ENCODE data around the gene MORN1. TPM values are rescaled to one million over a fixed set of nuclear protein-coding genes. Genes with fewer than 3 reads are reported as not detected.

The MORN1 gene
- polyA plus RNA-seq, 1 donor from 2014 or later = 10.9 TPM

DNA sequence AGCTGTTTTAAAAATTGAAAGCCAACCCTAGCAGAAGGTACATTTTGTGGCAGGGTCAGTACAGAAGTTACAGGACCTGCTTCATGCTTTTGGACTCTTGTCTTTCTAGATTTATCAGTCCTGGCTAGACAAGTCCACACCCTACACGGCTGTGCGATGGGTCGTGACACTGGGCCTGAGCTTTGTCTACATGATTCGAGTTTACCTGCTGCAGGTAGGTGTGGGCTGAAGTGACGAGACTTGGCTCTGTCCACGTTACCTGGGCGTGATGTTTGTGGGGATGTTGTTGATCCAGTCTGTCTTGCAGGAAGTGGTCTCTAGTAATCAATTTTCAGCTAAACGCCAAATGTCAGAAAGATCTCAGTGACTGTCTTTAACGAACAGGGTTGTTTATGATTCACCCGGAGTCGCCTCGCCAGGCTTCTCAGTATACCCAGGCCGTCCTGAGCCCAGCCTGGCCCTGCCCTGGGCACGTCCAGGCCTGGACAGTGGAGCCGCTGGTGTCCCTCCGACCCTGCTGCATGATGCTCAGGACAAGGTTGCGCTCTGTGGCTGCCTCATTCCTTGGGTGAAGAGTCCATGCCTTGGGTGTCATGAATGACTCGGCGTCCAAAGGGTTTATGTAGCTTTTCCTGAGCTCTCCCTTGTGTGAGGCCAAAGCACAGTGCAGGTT is 5.8 kb upstream of the MORN1 start:
- no peak overlapping the region for H2AFZ ChIP-seq (ENCODE audit: low read depth, low read length)
- H3F3A ChIP-seq (ENCODE audit: insufficient read depth, low read length, poor library complexity, severe bottlenecking) = no peaks in the 10 kb centered on the region
- no peak overlapping the region for H3K4me2 ChIP-seq (ENCODE audit: low read length)
- H3K9me3 ChIP-seq (ENCODE audit: low read length) = no peaks in the 10 kb centered on the region
- H3K9ac ChIP-seq (ENCODE audit: low read length) = no peak overlapping the region
- H3K4me3 ChIP-seq (ENCODE audit: low read length) = no peak overlapping the region
- H3K9me2 ChIP-seq (ENCODE audit: insufficient read depth, low read length) = no peaks in the 10 kb centered on the region
- H3K36me3 ChIP-seq (ENCODE audit: insufficient read depth, low read length) = no peaks in the 10 kb centered on the region
- peaks cover 25% of the 10 kb centered on the region for H3K79me2 ChIP-seq (replicated peaks; ENCODE audit: insufficient read depth, low read length)
- H4K20me1 ChIP-seq (ENCODE audit: insufficient read depth) = no peaks in the 10 kb centered on the region
- H3K27ac ChIP-seq (ENCODE audit: low read length) = no peak overlapping the region
- TF ChIP-seq TAF1 (IDR thresholded peaks at IDR 0.05; ENCODE audit: low read depth) = no peak
- TF ChIP-seq POLR2AphosphoS5 (IDR thresholded peaks at IDR 0.05) = no peak
- TF ChIP-seq EZH2 (IDR thresholded peaks at IDR 0.05; ENCODE audit: borderline replicate concordance, insufficient read depth, low read length, poor library complexity, severe bottlenecking) = no peak
- no peak for TF ChIP-seq RAD21 (conservative IDR thresholded peaks at IDR 0.05)
- TF ChIP-seq, protein P1, sequence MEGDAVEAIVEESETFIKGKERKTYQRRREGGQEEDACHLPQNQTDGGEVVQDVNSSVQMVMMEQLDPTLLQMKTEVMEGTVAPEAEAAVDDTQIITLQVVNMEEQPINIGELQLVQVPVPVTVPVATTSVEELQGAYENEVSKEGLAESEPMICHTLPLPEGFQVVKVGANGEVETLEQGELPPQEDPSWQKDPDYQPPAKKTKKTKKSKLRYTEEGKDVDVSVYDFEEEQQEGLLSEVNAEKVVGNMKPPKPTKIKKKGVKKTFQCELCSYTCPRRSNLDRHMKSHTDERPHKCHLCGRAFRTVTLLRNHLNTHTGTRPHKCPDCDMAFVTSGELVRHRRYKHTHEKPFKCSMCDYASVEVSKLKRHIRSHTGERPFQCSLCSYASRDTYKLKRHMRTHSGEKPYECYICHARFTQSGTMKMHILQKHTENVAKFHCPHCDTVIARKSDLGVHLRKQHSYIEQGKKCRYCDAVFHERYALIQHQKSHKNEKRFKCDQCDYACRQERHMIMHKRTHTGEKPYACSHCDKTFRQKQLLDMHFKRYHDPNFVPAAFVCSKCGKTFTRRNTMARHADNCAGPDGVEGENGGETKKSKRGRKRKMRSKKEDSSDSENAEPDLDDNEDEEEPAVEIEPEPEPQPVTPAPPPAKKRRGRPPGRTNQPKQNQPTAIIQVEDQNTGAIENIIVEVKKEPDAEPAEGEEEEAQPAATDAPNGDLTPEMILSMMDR (IDR thresholded peaks at IDR 0.05; ENCODE audit: poor library complexity, severe bottlenecking) = no peak
- TF ChIP-seq, protein P2, sequence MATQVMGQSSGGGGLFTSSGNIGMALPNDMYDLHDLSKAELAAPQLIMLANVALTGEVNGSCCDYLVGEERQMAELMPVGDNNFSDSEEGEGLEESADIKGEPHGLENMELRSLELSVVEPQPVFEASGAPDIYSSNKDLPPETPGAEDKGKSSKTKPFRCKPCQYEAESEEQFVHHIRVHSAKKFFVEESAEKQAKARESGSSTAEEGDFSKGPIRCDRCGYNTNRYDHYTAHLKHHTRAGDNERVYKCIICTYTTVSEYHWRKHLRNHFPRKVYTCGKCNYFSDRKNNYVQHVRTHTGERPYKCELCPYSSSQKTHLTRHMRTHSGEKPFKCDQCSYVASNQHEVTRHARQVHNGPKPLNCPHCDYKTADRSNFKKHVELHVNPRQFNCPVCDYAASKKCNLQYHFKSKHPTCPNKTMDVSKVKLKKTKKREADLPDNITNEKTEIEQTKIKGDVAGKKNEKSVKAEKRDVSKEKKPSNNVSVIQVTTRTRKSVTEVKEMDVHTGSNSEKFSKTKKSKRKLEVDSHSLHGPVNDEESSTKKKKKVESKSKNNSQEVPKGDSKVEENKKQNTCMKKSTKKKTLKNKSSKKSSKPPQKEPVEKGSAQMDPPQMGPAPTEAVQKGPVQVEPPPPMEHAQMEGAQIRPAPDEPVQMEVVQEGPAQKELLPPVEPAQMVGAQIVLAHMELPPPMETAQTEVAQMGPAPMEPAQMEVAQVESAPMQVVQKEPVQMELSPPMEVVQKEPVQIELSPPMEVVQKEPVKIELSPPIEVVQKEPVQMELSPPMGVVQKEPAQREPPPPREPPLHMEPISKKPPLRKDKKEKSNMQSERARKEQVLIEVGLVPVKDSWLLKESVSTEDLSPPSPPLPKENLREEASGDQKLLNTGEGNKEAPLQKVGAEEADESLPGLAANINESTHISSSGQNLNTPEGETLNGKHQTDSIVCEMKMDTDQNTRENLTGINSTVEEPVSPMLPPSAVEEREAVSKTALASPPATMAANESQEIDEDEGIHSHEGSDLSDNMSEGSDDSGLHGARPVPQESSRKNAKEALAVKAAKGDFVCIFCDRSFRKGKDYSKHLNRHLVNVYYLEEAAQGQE (IDR thresholded peaks at IDR 0.05; ENCODE audit: borderline replicate concordance) = no peak
- TF ChIP-seq EP300 (conservative IDR thresholded peaks at IDR 0.05; ENCODE audit: poor library complexity, severe bottlenecking) = no peak
- no peak for TF ChIP-seq MXI1 (conservative IDR thresholded peaks at IDR 0.05; ENCODE audit: poor library complexity, severe bottlenecking)
- no peak for TF ChIP-seq SMC3 (conservative IDR thresholded peaks at IDR 0.05; ENCODE audit: poor library complexity)
- no peaks in the 10 kb centered on the region for H3K27me3 ChIP-seq (ENCODE audit: insufficient read depth, low read depth, low read length)

DNA sequence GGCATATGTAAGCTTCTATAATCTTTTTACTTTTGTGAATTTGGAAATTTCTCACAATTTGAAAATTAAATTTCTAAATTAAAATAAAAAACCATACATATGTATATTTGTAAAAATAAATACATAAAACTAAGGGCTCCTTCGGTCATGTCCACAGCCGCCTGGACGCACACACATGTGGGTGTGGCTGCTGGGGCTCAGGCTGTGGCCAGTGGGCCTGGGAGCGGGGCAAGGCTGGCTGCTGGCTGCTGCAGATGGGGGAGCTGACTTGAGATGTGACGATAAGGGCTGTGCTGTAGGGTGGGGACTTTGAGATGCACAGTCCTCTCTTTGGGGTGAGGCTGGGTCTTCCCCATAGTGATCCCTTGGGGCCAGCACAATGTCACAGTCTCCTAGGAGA is 5.1 kb upstream of the MORN1 start:
- H3K36me3 ChIP-seq (ENCODE audit: insufficient read depth, low read length) = no peaks in the 10 kb centered on the region
- no peaks in the 10 kb centered on the region for H3K9me2 ChIP-seq (ENCODE audit: insufficient read depth, low read length)
- H4K20me1 ChIP-seq (ENCODE audit: insufficient read depth) = no peaks in the 10 kb centered on the region
- no peak overlapping the region for H2AFZ ChIP-seq (ENCODE audit: low read depth, low read length)
- no peak for TF ChIP-seq POLR2AphosphoS5 (IDR thresholded peaks at IDR 0.05)
- TF ChIP-seq, protein P2 (IDR thresholded peaks at IDR 0.05; ENCODE audit: borderline replicate concordance) = no peak
- no peak for TF ChIP-seq TAF1 (IDR thresholded peaks at IDR 0.05; ENCODE audit: low read depth)
- TF ChIP-seq RAD21 (conservative IDR thresholded peaks at IDR 0.05) = no peak
- no peak for TF ChIP-seq EZH2 (IDR thresholded peaks at IDR 0.05; ENCODE audit: borderline replicate concordance, insufficient read depth, low read length, poor library complexity, severe bottlenecking)
- no peak for TF ChIP-seq MXI1 (conservative IDR thresholded peaks at IDR 0.05; ENCODE audit: poor library complexity, severe bottlenecking)
- TF ChIP-seq, protein P1 (IDR thresholded peaks at IDR 0.05; ENCODE audit: poor library complexity, severe bottlenecking) = no peak
- TF ChIP-seq EP300 (conservative IDR thresholded peaks at IDR 0.05; ENCODE audit: poor library complexity, severe bottlenecking) = no peak
- no peak for TF ChIP-seq SMC3 (conservative IDR thresholded peaks at IDR 0.05; ENCODE audit: poor library complexity)
- no peaks in the 10 kb centered on the region for H3K27me3 ChIP-seq (ENCODE audit: insufficient read depth, low read depth, low read length)
- H3K27ac ChIP-seq (ENCODE audit: low read length) = no peak overlapping the region
- no peaks in the 10 kb centered on the region for H3F3A ChIP-seq (ENCODE audit: insufficient read depth, low read length, poor library complexity, severe bottlenecking)
- no peak overlapping the region for H3K4me2 ChIP-seq (ENCODE audit: low read length)
- no peak overlapping the region for H3K4me3 ChIP-seq (ENCODE audit: low read length)
- H3K9me3 ChIP-seq (ENCODE audit: low read length) = no peaks in the 10 kb centered on the region
- H3K79me2 ChIP-seq (replicated peaks; ENCODE audit: insufficient read depth, low read length) = peaks cover 26% of the 10 kb centered on the region
- H3K9ac ChIP-seq (ENCODE audit: low read length) = no peak overlapping the region

Measured in neural cell (in vitro differentiated cells).